ENCODE data around the gene QRFPR.

GRCh38 chr4:121278811-121279368 is 101.9 kb downstream of the QRFPR start:
- no peak for TF ChIP-seq FOXM1 (IDR thresholded peaks at IDR 0.05; ENCODE audit: borderline replicate concordance)
- TF ChIP-seq BHLHE40 (IDR thresholded peaks at IDR 0.05; ENCODE audit: borderline replicate concordance) = no peak
- no peak for TF ChIP-seq ELF4 (IDR thresholded peaks at IDR 0.05)
- no peak for TF ChIP-seq LEF1 (IDR thresholded peaks at IDR 0.05; ENCODE audit: borderline replicate concordance)
- TF ChIP-seq FOXA1 (IDR thresholded peaks at IDR 0.05) = no peak
- TF ChIP-seq ARNT (IDR thresholded peaks at IDR 0.05) = no peak
- TF ChIP-seq SP1 (IDR thresholded peaks at IDR 0.05) = no peak
- TF ChIP-seq L3MBTL2 (conservative IDR thresholded peaks at IDR 0.05) = no peak
- no peak for TF ChIP-seq NFRKB (IDR thresholded peaks at IDR 0.05)
